ENCODE results near the gene BTBD16. TPM values are rescaled to one million over a fixed set of nuclear protein-coding genes. Genes with fewer than 3 reads are reported as not detected.

Gene BTBD16
- total and polyA plus RNA-seq, 2 donors (not counting 1 experiment from before 2014, with no cell fraction given), result not detected

GRCh38 chr10:122361046-122361445 is 90.0 kb downstream of the BTBD16 start:
- no peak for ATAC-seq (ENCODE audit: low read depth)
- Mint-ChIP-seq H3K4me1 (no peaks in the 10 kb centered on the region), H3K9me3 (ENCODE audit: insufficient read depth) (peaks cover 4% of the 10 kb centered on the region), H3K27ac (no peak overlapping the region), H3K27me3 (peaks cover 42% of the 10 kb centered on the region), H3K4me3 (no peak overlapping the region)
- H3K79me2 ChIP-seq (ENCODE audit: control insufficient read depth, insufficient read depth, low read length), result no peaks in the 10 kb centered on the region
- intact Hi-C loops (cut with micrococcal nuclease), result no loop called here
- no peaks in the 10 kb centered on the region for H4K20me1 ChIP-seq (ENCODE audit: control insufficient read depth, insufficient read depth, low read length, poor library complexity, severe bottlenecking)
- no peak overlapping the region for H3K4me3 ChIP-seq (ENCODE audit: control extremely low read depth in 1 of 5, extremely low read depth in 1 of 5, insufficient read depth in 1 of 5, low read depth in 2 of 5, low read length in 4 of 5)
- no peak overlapping the region for H3K4me2 ChIP-seq (replicated peaks; ENCODE audit: low read depth, low read length, poor library complexity, severe bottlenecking)
- ChIA-PET CTCF (interaction anchor here (1.2 kb wide), 1 partner anchor 18 kb away, joined by 4 read pairs; no protein-coding TSS in a partner anchor), POLR2A (no interaction called here)
- no peak overlapping the region for H2AFZ ChIP-seq (ENCODE audit: insufficient read depth, low read depth, low read length, poor library complexity, severe bottlenecking)
- no peak for DNase-seq
- no peak overlapping the region for H3K9ac ChIP-seq (ENCODE audit: low read length)
- H3K36me3 ChIP-seq (replicated peaks in 1 of 2; ENCODE audit: control extremely low read depth in 1 of 2, control insufficient read depth in 1 of 2, extremely low read depth in 1 of 2, insufficient read depth in 2 of 2, low read length in 1 of 2), result no peaks in the 10 kb centered on the region
- TF ChIP-seq EZH2 (IDR thresholded peaks at IDR 0.05; ENCODE audit: borderline replicate concordance, insufficient read depth, low read depth, low read length, poor library complexity, severe bottlenecking) (no peak), CTCF (IDR thresholded peaks at IDR 0.05) (no peak)
- no peaks in the 10 kb centered on the region for H3K4me1 ChIP-seq (ENCODE audit: control insufficient read depth in 2 of 2, insufficient read depth in 2 of 2, low read length in 2 of 2)
- peaks cover 0 to 24% (median 3%) of the 10 kb centered on the region in 4 experiments for H3K27me3 ChIP-seq (replicated peaks in 1 of 4; ENCODE audit: control extremely low read depth in 1 of 4, control insufficient read depth in 3 of 4, insufficient read depth in 4 of 4, low read length in 3 of 4)
- H3K27ac ChIP-seq (ENCODE audit: low read length in 2 of 2), result no peak overlapping the region
- H3K9me3 ChIP-seq (ENCODE audit: control extremely low read depth in 1 of 3, control insufficient read depth in 2 of 3, insufficient read depth in 1 of 3, low read length in 2 of 3), result peaks cover 0 to 11% (median 10%) of the 10 kb centered on the region in 3 donors
- 100% methylated on average over 1 of the region's 1 CpG for WGBS (ENCODE audit: insufficient coverage)

- Histone ChIP-seq H3K36me3 (replicated peaks in 1 of 2; ENCODE audit: control extremely low read depth in 1 of 2, control insufficient read depth in 1 of 2, extremely low read depth in 1 of 2, insufficient read depth in 2 of 2, low read length in 1 of 2) (no peaks in the 10 kb centered on the region), H3K4me1 (ENCODE audit: control insufficient read depth in 2 of 2, insufficient read depth in 2 of 2, low read length in 2 of 2) (no peaks in the 10 kb centered on the region), H3K79me2 (ENCODE audit: control insufficient read depth, insufficient read depth, low read length) (no peaks in the 10 kb centered on the region), H3K9me3 (ENCODE audit: control extremely low read depth in 1 of 3, control insufficient read depth in 2 of 3, insufficient read depth in 1 of 3, low read length in 2 of 3) (peaks cover 0 to 11% (median 10%) of the 10 kb centered on the region in 3 donors), H3K4me2 (replicated peaks; ENCODE audit: low read depth, low read length, poor library complexity, severe bottlenecking) (no peak overlapping the region), H3K4me3 (ENCODE audit: control extremely low read depth in 1 of 5, extremely low read depth in 1 of 5, insufficient read depth in 1 of 5, low read depth in 2 of 5, low read length in 4 of 5) (no peak overlapping the region), H2AFZ (ENCODE audit: insufficient read depth, low read depth, low read length, poor library complexity, severe bottlenecking) (no peak overlapping the region), H3K27me3 (replicated peaks in 1 of 4; ENCODE audit: control extremely low read depth in 1 of 4, control insufficient read depth in 3 of 4, insufficient read depth in 4 of 4, low read length in 3 of 4) (peaks cover 0 to 17% (median 3%) of the 10 kb centered on the region in 4 experiments), H4K20me1 (ENCODE audit: control insufficient read depth, insufficient read depth, low read length, poor library complexity, severe bottlenecking) (no peaks in the 10 kb centered on the region), H3K27ac (ENCODE audit: low read length in 2 of 2) (no peak overlapping the region), H3K9ac (ENCODE audit: low read length) (no peak overlapping the region)
- Mint-ChIP-seq H3K27ac (no peak overlapping the region), H3K4me3 (no peak overlapping the region), H3K4me1 (no peaks in the 10 kb centered on the region), H3K9me3 (ENCODE audit: insufficient read depth) (peaks cover 4% of the 10 kb centered on the region), H3K27me3 (peaks cover 38% of the 10 kb centered on the region)
- ChIA-PET CTCF (no interaction called here), POLR2A (no interaction called here)
- intact Hi-C loops (cut with micrococcal nuclease), result no loop called here
- TF ChIP-seq EZH2 (IDR thresholded peaks at IDR 0.05; ENCODE audit: borderline replicate concordance, insufficient read depth, low read depth, low read length, poor library complexity, severe bottlenecking) (no peak), CTCF (IDR thresholded peaks at IDR 0.05) (no peak)
- WGBS (ENCODE audit: insufficient coverage), result 87% methylated on average over 4 of the region's 4 CpGs
- DNase-seq (no peak), ATAC-seq (ENCODE audit: low read depth) (no peak)
These were observed 91.0 kb downstream of the BTBD16 start for GRCh38 chr10:122362031-122362592.

Measured in B cell (primary cell).